ENCODE data around the gene TBC1D22A.

Gene TBC1D22A

DNA sequence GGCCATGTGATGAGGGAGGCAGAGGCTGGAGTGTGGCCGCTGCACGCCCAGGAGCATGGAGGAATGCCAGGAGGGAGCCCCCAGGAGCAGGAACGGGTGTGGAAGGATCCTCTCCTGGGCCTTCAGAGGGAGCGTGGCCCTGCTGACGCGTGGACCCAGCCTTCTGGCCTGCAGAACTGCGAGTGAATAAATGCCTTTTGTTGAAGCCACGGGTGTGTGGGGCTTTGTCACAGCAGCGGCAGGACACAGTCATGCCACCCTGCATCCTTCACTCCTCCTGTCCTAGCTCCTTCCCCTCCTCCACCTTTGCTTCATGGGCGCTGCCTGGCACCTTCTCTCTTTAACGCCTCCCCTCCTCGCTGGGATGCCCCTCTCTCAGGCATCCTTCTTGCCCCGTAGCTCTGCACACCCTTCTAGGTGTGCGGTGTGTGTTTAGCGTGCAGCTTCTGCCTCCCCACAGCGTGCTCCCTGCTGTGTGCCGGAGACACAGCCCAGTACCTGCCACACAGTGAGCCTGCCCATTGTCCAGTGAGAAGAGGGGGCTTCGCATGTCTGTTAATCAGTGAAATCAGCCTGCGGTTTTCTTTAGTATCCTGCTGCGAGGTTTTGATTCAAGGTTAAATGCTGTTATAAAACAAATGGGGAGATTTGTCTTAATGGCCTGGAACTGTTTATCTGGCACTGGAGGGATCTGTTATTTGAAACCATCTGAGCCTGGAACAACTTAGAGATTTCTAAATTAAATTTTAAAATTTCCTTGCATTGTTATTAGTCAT, 459.6 kb downstream of the TBC1D22A start:
- no peak for DNase-seq (ENCODE audit: low read depth in 3 of 3)

Data from stimulated activated CD4-positive, alpha-beta T cell treated with anti-CD3 and anti-CD28 coated beads, TNF-alpha, amount 100 ng/mL, for 48 hours (primary cell).